K562 (cell line): ENCODE measurements around the gene ANKRD13B. TPM values are rescaled to one million over a fixed set of nuclear protein-coding genes. Genes with fewer than 3 reads are reported as not detected.

ENCODE experiments used
- ATAC-seq: fragments of 200-7000 bp; cut with Tn5 transposase; 3 replicates; pipeline ENCODE4 v1.9.1; 2020; ENCODE audit warnings: moderate library complexity
- BruUV-seq: library from RNA; stranded (reverse); fragments of 400-500 nt; replicated peaks from 2 replicates; lab custom pipeline; 2021; lab: Mats Ljungman, UMichigan
- CTCF ChIA-PET: fragments of 300-600 bp; formaldehyde crosslinking; extraction: SDS; loops from one replicate; lab custom pipeline; 2021; ENCODE audit warnings: low intra/inter-chr PET ratio; lab: Yijun Ruan, JAX
- POLR2A ChIA-PET: fragments of 300-600, 350-650 bp; sonication (Branson Sonifier 250); formaldehyde crosslinking; extraction: SDS; loops from one replicate; lab custom pipeline; 2021; ENCODE audit warnings: antibody characterized with exemption, inconsistent platforms; lab: Yijun Ruan, JAX
- DNase-seq, 4 experiments: peaks; one replicate each; pipeline versions ENCODE4 v3.0.0 to v3.0.0-alpha.2; 2011 to 2018; ENCODE audit warnings: low spot score in 3 of 4, mixed read lengths in 3 of 4; ENCODE audit errors: extremely low read depth in 1 of 4
- FAIRE-seq: peaks from 2 replicates; lab custom pipeline; 2011; peaks lifted over from hg19 to GRCh38; lab: Jason Lieb, UNC
- H2AFZ ChIP-seq: 2 replicates; pipeline ENCODE4 v1.6.0; 2011; ENCODE audit warnings: low read depth, low read length, control low read depth, inconsistent platforms
- H3K27ac ChIP-seq: fragments of 200-600 bp; 3 replicates; pipeline ENCODE4 v1.8.0; 2011; ENCODE audit warnings: low read depth, mild to moderate bottlenecking, control low read depth, inconsistent platforms, low read length, moderate library complexity, mixed read lengths; ENCODE audit errors: extremely low read depth
- H3K27me3 ChIP-seq, 2 experiments: fragments of 300-600 bp in 1 of 2; 2 replicates in 1 of 2; 3 replicates in 1 of 2; pipeline versions ENCODE4 v1.6.0 to v1.8.0; 2011; ENCODE audit warnings: inconsistent platforms in 2 of 2, low read length in 2 of 2, mild to moderate bottlenecking in 1 of 2, mixed read lengths in 1 of 2, moderate library complexity in 1 of 2; ENCODE audit not compliant: control insufficient read depth in 2 of 2, insufficient read depth in 2 of 2
- H3K36me3 ChIP-seq: fragments of 300-600 bp; 3 replicates; pipeline ENCODE4 v1.8.0; 2011; ENCODE audit warnings: mild to moderate bottlenecking, low read length, inconsistent platforms; ENCODE audit not compliant: control insufficient read depth, insufficient read depth
- H3K4me1 ChIP-seq, 2 experiments: fragments of 200-600 bp in 1 of 2; replicated peaks in 1 of 2; 2 replicates in 1 of 2; 3 replicates in 1 of 2; pipeline versions ENCODE4 v1.5.1 to v1.8.0; 2011; ENCODE audit warnings: inconsistent platforms in 2 of 2, low read length in 2 of 2, mild to moderate bottlenecking in 1 of 2, mixed read lengths in 1 of 2, moderate library complexity in 1 of 2; ENCODE audit not compliant: control insufficient read depth in 2 of 2, insufficient read depth in 2 of 2
- H3K4me2 ChIP-seq: 2 replicates; pipeline ENCODE4 v1.6.1; 2011; ENCODE audit warnings: low read length, control low read depth, inconsistent platforms, mixed read lengths; ENCODE audit not compliant: insufficient read depth
- H3K4me3 ChIP-seq: fragments of 200-600 bp; sonication (generic), shearing (Covaris generic); 2 replicates; pipeline ENCODE4 v1.5.1; 2016; ENCODE audit warnings: control low read depth, inconsistent platforms
- H3K79me2 ChIP-seq: fragments of 200-600 bp; 3 replicates; pipeline ENCODE4 v1.8.0; 2011; ENCODE audit warnings: low read length, inconsistent platforms; ENCODE audit not compliant: control insufficient read depth, insufficient read depth
- H3K9ac ChIP-seq, 2 experiments: 2 replicates each; pipeline versions ENCODE4 v1.6.0 to v1.6.1; 2011; ENCODE audit warnings: low read depth in 2 of 2, low read length in 2 of 2, control low read depth in 1 of 2, inconsistent platforms in 1 of 2, mild to moderate bottlenecking in 1 of 2, mixed read lengths in 1 of 2; ENCODE audit not compliant: insufficient read depth in 1 of 2
- H3K9me1 ChIP-seq: one replicate; pipeline ENCODE4 v1.6.0; 2011; ENCODE audit warnings: inconsistent platforms, mild to moderate bottlenecking, low read length, moderate library complexity; ENCODE audit not compliant: control insufficient read depth, insufficient read depth
- H3K9me3 ChIP-seq: replicated peaks from 2 replicates; pipeline ENCODE4 v1.5.1; 2011; ENCODE audit warnings: low read depth, low read length, inconsistent platforms; ENCODE audit not compliant: control insufficient read depth, insufficient read depth
- H4K20me1 ChIP-seq: replicated peaks from 2 replicates; pipeline ENCODE4 v1.6.1; 2011; ENCODE audit warnings: low read length, inconsistent platforms, mixed read lengths; ENCODE audit not compliant: control insufficient read depth, insufficient read depth
- ATF7 ChIP-seq: fragments of 450-650 bp; IDR thresholded peaks from 2 replicates; pipeline ENCODE4 v1.7.1; 2014; ENCODE audit warnings: mild to moderate bottlenecking, moderate library complexity
- DNMT1 ChIP-seq: fragments of 450-650 bp; IDR thresholded peaks from 2 replicates; pipeline ENCODE4 v1.6.1; 2016; ENCODE audit warnings: antibody characterized with exemption, mild to moderate bottlenecking
- ELF2 ChIP-seq: fragments of 250-450 bp; sonication (Bioruptor Pico); IDR thresholded peaks from 2 replicates; pipeline ENCODE4 v1.5.0; 2021; ENCODE audit warnings: mild to moderate bottlenecking
- HDAC1 ChIP-seq, 2 experiments: fragments of 450-650 bp; IDR thresholded peaks; 2 replicates each; pipeline ENCODE4 v1.6.1; 2016 to 2017; ENCODE audit warnings: inconsistent platforms in 1 of 2, mild to moderate bottlenecking in 1 of 2, moderate library complexity in 1 of 2
- HIVEP1 ChIP-seq: fragments of 250-450 bp; sonication (Bioruptor Pico); IDR thresholded peaks from 2 replicates; pipeline ENCODE4 v1.4.0; 2020; ENCODE audit warnings: mild to moderate bottlenecking
- NCOR1 ChIP-seq: fragments of 450-650 bp; IDR thresholded peaks from 2 replicates; pipeline ENCODE4 v1.6.1; 2016; ENCODE audit warnings: mild to moderate bottlenecking, moderate library complexity
- NR4A1 ChIP-seq, 2 experiments: fragments of 250-450 bp in 1 of 2; fragments of 450-650 bp in 1 of 2; sonication (Bioruptor Pico) in 1 of 2; IDR thresholded peaks; 2 replicates each; pipeline versions ENCODE4 v1.4.0 to v1.6.1; 2016 to 2020; ENCODE audit warnings: mild to moderate bottlenecking in 2 of 2, missing compliant biosample characterization in 1 of 2, missing genetic modification characterization in 1 of 2, moderate library complexity in 1 of 2
- STAT5B ChIP-seq: fragments of 250-450 bp; sonication (Bioruptor Pico); IDR thresholded peaks from 2 replicates; pipeline ENCODE4 v1.8.0; 2021; ENCODE audit warnings: mild to moderate bottlenecking, inconsistent platforms
- VEZF1 ChIP-seq: fragments of 200-800 bp; sonication (Bioruptor generic); IDR thresholded peaks from 2 replicates; pipeline ENCODE4 v1.6.1; 2017; ENCODE audit warnings: missing genetic modification characterization, missing compliant biosample characterization
- ZFX ChIP-seq: sonication (generic); formaldehyde crosslinking; IDR thresholded peaks from 2 replicates; pipeline ENCODE4 v1.8.0; 2022; ENCODE audit warnings: mild to moderate bottlenecking, missing genetic modification reagents, moderate library complexity
- ZNF592 ChIP-seq: fragments of 450-650 bp; IDR thresholded peaks from 2 replicates; pipeline ENCODE4 v1.6.1; 2017; ENCODE audit warnings: antibody characterized with exemption, mild to moderate bottlenecking
- ZSCAN32 ChIP-seq: fragments of 450-650 bp; formaldehyde crosslinking; IDR thresholded peaks from 2 replicates; pipeline ENCODE4 v1.4.0; 2020; ENCODE audit warnings: mild to moderate bottlenecking, moderate library complexity
- WGBS: fragments of 100-300 bp; shearing (Covaris generic); methylation state at CpG from one replicate; pipeline ENCODE4 v1.1.6; 2016; ENCODE audit warnings: low coverage, mixed read lengths; ENCODE audit not compliant: insufficient coverage; ENCODE audit errors: missing lambda C conversion rate; 5-methylcytosine and 5-hydroxymethylcytosine counted together
- in situ Hi-C: fragments of 300-500 bp; cut with MboI; formaldehyde crosslinking; loops from 4 replicates; pipeline ENCODE4 v1.15.0; 2018; ENCODE audit warnings: inconsistent platforms, mixed read lengths
- intact Hi-C: fragments of 100-400 bp; cut with micrococcal nuclease; formaldehyde crosslinking; loops from 2 replicates; pipeline ENCODE4 v1.14.2; 2022
- polyA plus RNA-seq, 8 experiments: library from polyadenylated mRNA; depleted of rRNA in 4 of 8; stranded (reverse) in 5 of 8; unstranded in 3 of 8; fragments of >200 nt; fragmentation: Nextera tagmentation in 2 of 8; fragmentation: Illumina TruSeq in 1 of 8; extraction: Ambion mirVana in 2 of 8; extraction: Trizol in 1 of 8; gene quantifications; 2 replicates each; pipeline versions ENCODE4 v1.2.1 to v1.2.3, GENCODE V29; 2011 to 2014; ENCODE audit warnings: inconsistent platforms in 1 of 8, missing spikeins in 1 of 8
- total RNA-seq, 7 experiments: library from RNA; depleted of rRNA in 6 of 7; stranded (reverse); fragments of >200 nt in 6 of 7; fragmentation: Illumina TruSeq in 2 of 7; extraction: Trizol in 2 of 7; gene quantifications; 2 replicates each; pipeline versions ENCODE4 v1.2.1 to v1.2.3, GENCODE V29; 2011 to 2021; ENCODE audit warnings: low replicate concordance in 1 of 7

ANKRD13B gene
- total and polyA plus RNA-seq, 9 of the 15 experiments (the other 6 are each of a cell fraction or from before 2014, with no cell fraction given), result 0.15 to 28.1 (median 4.6) TPM

- no peaks in the 10 kb centered on the region for H3K36me3 ChIP-seq
- H4K20me1 ChIP-seq, result peaks cover 5% of the 10 kb centered on the region
- peak; percentile 80 for ATAC-seq
- peaks cover 2% of the 10 kb centered on the region for H3K9me1 ChIP-seq
- CTCF ChIA-PET, result interaction anchor here (0.6 kb wide), 1 partner anchor 221 kb away, joined by 3 read pairs; no protein-coding TSS in a partner anchor
- WGBS, result 12% methylated on average over 19 of the region's 70 CpGs
- H3K27me3 ChIP-seq, result no peaks in the 10 kb centered on the region
- FAIRE-seq, result peak; percentile 79
- BruUV-seq, result no TSS peak
- intact Hi-C loops (loop anchor here (2.0 to 5.0 kb wide), 2 partner anchors 197 to 297 kb away; partner anchors contain the start of gene TAOK1), in situ Hi-C loops (no loop called here)
- H3K4me3 ChIP-seq, result peak within 1 kb of the TSS; percentile 56
- H3K79me2 ChIP-seq, result peaks cover 30% of the 10 kb centered on the region
- POLR2A ChIA-PET, result no interaction called here
- H3K9ac ChIP-seq, result peak within 1 kb of the TSS; percentile 48 to 92
- no peaks in the 10 kb centered on the region for H3K9me3 ChIP-seq
- H2AFZ ChIP-seq, result peak within 1 kb of the TSS; percentile 95
- peaks cover 38 to 78% of the 10 kb centered on the region in 2 experiments for H3K4me1 ChIP-seq
- peak; percentile 89 to 96 (median 90) for DNase-seq
- H3K27ac ChIP-seq, result peak within 1 kb of the TSS; percentile 62
- H3K4me2 ChIP-seq, result peak within 1 kb of the TSS; percentile 86
- TF ChIP-seq ATF7 (peak; percentile 39; the same call in 1 of the 2 replicates), ZFX (CRISPR knock-in tag) (peak; percentile 36; the same call in 1 of the 2 replicates), STAT5B (no peak), ZSCAN32 (CRISPR knock-in tag) (no peak), HDAC1 (IDR thresholded peaks at IDR 0.05) (peak in 1 of 2 experiments; percentile 35; a peak in 2 of 4 replicates), NR4A1 (CRISPR knock-in tag; IDR thresholded peaks at IDR 0.05) (no peak), NR4A1 (tag; IDR thresholded peaks at IDR 0.05) (peak; percentile 68; the same call in 1 of the 2 replicates), HIVEP1 (CRISPR knock-in tag) (no peak), ZNF592 (peak; percentile 86), ELF2 (CRISPR knock-in tag) (no peak), VEZF1 (CRISPR knock-in tag) (peak; percentile 100), DNMT1 (no peak), NCOR1 (no peak)
Measured at GRCh38 chr17:29589524-29590410, 3.2 kb upstream of the ANKRD13B start, which contains the start of gene GIT1. Gene GIT1 (minus strand): TSS chr17:29589648. CDS start chr17:29589378, 270 bp downstream.
